Mononuclear cell (primary cell): ENCODE measurements around the gene KRT4. TPM values are rescaled to one million over a fixed set of nuclear protein-coding genes. Genes with fewer than 3 reads are reported as not detected.

Source experiments
- total RNA-seq: library from RNA; depleted of rRNA; stranded (reverse); fragments of >200 nt; gene quantifications from one replicate; pipeline ENCODE4 v1.2.3, GENCODE V29; 2012

KRT4 gene
- total RNA-seq, 1 donor: not detected

Other genes with a start within 250 kb of the KRT4 start
- 0.10 TPM for gene KRT74, start 240.3 kb downstream of the KRT4 start, total RNA-seq
- gene KRT72, start 212.7 kb downstream of the KRT4 start, total RNA-seq: 10.2 TPM
- 21.4 TPM for gene KRT73, start 195.6 kb downstream of the KRT4 start, total RNA-seq
- gene KRT2, start 161.9 kb downstream of the KRT4 start, total RNA-seq: 0.94 TPM
- gene KRT1, start 133.7 kb downstream of the KRT4 start, total RNA-seq: 1.8 TPM
- not detected for gene KRT77, start 110.6 kb downstream of the KRT4 start, total RNA-seq
- gene KRT76, start 36.8 kb downstream of the KRT4 start, total RNA-seq: not detected
- gene KRT3, start 18.0 kb downstream of the KRT4 start, total RNA-seq: not detected
- not detected for gene KRT79, start 20.2 kb upstream of the KRT4 start, total RNA-seq
- gene KRT78, start 34.9 kb upstream of the KRT4 start, total RNA-seq: not detected
- gene KRT8, start 91.0 kb upstream of the KRT4 start, total RNA-seq: 0.31 TPM
- 3.8 TPM for gene KRT18, start 135.0 kb upstream of the KRT4 start, total RNA-seq
- 1,510 TPM for gene EIF4B, start 192.3 kb upstream of the KRT4 start, total RNA-seq
- gene TNS2, start 235.9 kb upstream of the KRT4 start, total RNA-seq: 0.21 TPM